Stimulated activated CD4-positive, alpha-beta T cell treated with anti-CD3 and anti-CD28 coated beads, Interleukin-4, amount 100 ng/mL, for 24 hours (primary cell): Measurements from ENCODE around the gene GAS1.

Experiments used
- DNase-seq: peaks from one replicate; pipeline ENCODE4 v3.0.0-alpha.2; 2020

The GAS1 gene, protein sequence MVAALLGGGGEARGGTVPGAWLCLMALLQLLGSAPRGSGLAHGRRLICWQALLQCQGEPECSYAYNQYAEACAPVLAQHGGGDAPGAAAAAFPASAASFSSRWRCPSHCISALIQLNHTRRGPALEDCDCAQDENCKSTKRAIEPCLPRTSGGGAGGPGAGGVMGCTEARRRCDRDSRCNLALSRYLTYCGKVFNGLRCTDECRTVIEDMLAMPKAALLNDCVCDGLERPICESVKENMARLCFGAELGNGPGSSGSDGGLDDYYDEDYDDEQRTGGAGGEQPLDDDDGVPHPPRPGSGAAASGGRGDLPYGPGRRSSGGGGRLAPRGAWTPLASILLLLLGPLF

GRCh38 chr9:86947146-86948073 is at the start of gene GAS1:
TSS of gene GAS1 (minus strand) at chr9:86947506. CDS start at chr9:86946779, 727 bp downstream.
- DNase-seq: peak; percentile 70

DNA sequence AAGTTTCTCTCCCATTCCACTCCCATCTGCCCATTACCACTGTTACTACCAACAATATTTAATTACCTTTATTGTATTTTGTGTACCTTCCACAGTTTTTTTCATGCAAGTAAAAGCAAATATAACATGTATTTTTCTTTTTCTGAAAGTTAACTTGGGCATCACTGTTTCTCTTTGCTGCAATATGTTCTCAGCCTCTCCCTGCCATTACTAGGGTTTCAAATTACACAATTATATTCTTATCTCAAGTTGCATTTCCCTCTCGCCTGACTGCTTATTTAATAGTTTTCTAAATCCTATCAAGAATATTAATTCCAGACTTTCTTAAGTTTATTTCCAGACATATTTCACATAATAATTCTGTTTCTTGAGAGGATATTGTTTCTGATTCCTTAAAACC is 46.9 kb upstream of the GAS1 start:
- DNase-seq: no peak

DNA sequence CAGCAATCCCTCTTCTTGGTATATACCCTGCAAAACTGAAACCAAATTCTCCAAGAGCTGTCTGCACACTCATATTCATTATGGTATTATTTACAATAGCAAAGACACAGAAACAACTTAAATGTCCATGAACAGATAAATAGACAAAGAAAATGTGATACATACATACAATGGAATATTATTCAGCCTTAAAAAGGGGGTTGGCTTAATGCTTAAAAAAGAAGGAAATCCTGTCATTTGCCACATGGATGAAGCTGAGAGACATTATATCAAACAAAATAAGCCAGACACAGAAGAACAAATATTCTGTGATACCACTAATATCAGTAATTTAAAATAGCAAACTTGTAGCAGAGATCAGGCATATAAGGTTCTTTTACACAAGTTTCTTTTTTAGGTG is 46.5 kb upstream of the GAS1 start:
- no peak for DNase-seq

DNA sequence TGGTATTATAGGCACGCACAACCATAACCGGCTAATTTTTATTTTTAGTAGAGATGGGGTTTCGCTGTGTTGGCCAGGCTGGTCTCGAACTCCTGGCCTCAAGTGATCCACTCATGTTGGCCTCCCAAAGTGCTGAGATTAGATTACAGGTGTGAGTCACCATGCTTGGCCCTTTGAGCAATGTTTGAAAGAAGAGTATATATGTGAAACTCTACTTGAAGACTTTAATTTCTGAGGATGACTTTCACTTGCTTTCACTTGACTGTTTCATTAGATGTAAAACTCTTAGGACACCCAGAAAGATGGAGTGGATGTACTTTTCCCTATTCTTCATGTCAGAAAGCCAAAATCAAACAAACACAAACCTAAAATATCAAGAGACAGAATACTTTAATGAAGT is 43.8 kb upstream of the GAS1 start:
- no peak for DNase-seq

DNA sequence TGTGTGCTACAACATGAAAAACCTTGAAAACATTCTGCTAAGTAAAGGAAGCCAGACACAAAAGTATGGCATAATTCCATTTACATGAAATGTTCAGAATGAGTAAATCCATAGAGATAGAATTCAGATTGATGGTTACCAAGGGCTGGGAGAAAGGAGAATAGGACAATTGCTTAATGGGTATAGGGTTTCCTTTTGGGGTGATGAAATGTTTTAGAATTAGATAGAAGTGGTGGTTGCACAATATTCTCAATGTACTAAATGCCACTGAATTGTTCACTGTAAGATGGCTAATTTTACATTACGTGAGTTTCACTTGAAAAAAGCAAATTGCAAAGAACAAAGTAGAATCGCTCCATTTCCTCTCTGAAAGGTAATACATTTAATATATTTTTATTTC is 43.0 kb upstream of the GAS1 start:
- DNase-seq: no peak

DNA sequence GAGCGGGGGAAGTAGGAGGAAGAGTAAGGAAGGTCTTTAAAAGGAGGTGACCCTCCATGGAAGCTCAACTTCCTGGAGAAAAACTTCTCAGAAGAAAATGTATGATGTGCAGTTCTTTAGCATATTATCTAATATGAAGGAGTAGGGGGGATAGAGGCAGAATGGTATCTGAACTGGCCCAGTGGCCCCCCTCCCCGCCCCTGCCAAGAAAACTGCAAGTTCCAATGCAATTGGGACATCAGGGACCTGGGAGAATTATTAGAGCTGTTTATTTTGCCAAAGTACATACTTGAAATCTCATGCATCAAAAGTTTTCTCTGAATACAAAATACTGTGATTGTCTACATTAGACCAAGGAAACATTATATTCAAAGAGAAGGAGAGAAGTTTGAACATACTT is 40.6 kb upstream of the GAS1 start:
- DNase-seq: no peak

DNA sequence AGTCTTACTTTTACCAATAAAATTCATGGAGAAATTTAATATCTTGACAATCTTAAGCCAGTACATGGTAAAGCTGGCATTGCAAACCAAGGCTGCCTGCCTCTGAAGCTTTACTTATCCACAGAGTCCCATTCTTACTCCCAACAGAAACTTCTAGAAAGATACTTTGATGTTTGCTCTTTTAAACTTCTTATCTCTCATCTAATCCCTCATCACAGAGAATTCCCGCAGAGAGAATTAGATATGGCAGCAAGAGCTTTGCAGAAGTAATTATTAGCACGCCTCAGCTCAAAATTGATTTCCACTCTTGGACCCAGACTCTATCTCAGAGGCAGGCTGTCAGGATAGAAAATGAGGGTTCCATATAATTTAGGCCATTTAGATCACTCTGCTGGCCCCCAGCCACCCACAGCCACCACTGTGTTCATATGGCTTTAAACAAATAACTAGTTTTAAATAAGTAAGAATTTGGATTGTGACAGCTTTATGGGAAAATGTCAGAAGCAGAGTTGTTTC is 37.9 kb upstream of the GAS1 start:
- no peak for DNase-seq

GRCh38 chr9:86983620-86984259 is 36.4 kb upstream of the GAS1 start:
- DNase-seq: no peak

DNA sequence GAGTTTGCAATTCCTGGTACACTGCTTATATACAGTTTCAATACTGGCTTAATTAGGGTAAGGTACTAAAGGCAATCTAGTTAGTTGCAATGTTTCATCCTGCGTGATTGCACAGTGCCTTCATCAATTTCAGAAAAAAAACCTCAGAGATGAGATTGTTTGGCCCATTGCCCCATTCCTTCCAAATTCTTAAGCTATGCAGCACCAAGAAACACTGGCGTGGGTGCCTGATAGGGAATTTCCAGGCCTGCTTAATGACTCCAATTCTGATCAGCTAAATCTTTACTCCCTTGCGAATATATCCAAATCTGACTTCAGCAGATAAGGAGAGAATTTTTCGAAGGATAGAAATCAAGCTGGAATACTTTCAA is 35.9 kb upstream of the GAS1 start:
- DNase-seq: no peak

DNA sequence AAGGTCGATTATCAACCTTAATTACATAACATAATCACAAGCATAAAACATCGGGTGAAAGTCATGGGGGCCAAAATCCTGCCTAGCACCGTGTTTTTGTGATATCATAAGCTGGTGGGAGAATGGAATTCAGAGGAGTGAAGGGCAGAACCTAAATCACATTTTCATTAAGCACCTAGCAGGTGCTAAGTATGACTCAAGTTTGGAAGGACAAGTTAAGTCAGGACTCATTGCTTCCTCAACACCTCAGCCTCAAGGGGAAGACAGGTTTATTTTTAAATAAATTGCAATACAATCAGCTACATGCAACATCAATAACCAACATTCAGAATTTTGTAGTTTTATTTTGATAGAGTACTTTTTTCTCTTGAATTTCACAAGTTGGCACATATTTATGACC is 33.5 kb upstream of the GAS1 start:
- DNase-seq: no peak

DNA sequence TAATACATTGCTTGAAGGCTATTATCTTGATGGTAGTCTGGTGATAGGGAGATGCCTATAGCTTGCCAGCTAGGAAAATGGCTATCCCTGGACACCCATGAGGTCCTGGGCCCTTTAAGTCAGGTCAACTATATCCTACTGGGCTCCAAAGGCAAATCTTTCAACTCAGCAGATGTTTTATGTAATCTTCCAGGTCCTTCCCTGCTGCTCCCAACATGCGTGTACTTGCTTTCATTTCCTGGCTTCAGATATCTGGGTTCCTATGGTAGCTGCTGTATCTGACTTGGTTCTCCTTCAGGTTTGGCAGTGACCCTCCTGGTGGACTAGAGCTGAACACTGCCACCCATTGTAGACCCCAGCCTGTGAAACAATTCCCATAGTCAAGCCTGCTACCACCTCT is 32.4 kb upstream of the GAS1 start:
- no peak for DNase-seq

DNA sequence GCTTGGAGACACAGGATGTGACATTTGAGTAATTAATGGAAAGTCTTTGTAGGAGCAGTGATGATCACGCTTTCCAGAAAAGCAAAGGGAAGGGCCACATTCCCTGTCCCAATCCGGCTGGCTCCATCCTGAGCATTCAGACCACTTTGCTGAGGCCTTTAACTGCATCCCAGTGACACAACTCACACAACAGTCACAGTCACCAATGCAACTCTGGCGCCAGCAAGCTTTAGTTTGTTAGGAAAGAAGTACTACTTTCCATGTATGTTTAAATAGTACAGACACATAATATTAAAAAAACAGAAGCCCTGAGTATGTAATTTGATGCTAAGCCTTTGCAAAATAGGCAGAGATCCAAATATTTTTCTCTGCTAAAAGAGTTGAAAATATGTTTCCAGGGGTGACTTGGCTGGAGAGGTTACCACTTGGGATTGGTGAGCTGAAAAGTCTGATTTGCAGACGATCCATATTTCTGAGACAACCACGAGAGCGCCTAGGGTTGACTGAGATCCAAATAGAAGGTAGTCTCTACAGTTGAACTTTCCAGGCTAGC is 31.7 kb upstream of the GAS1 start:
- no peak for DNase-seq

DNA sequence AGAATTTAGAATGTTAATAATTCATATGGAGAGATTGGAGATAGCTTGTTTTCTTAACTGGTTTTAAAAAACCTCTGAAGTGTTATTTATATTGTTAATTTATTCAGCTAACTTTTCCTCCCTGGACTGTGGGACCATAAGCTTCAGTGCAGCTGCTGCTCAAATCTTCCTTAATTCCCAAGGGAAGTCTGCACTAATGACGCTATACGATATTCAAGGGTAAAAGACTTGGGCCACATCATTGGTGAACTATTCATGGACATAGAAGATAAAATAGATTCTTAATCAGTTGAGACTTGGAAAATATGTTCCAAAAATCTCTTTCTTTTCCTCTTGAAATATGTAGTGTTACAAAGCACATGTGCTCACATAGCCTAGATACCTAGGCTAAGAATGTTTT is 31.1 kb upstream of the GAS1 start:
- DNase-seq: no peak

DNA sequence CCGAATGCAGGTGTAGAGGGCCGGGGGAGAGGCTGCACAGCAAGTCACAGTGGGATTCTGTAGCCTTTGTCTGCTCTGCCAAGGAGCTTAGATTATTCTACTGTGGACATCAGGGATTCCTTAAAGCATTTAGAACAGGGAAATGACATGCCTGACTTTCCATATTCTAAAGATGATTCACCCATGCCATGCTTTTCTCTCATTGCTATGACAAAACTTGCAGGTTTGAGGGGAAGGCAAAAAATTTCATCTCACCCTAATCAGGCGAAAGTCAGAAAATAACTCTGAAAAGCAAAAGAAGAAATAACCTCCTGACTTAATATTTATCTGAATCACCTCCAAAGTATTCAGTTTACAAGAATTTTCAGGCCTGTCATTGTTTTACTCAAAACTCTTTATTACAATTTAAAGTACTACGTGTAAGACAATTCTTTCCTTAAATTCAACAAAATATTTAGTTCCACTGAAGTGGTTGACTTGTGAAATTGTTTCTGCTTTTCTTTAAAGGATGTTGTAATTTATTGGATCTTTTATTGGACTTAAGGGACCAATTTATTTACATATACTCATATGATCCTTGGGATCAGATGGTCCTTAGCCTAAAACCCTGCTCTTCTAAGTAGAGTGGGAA is 30.0 kb upstream of the GAS1 start:
- no peak for DNase-seq

- no peak for DNase-seq
Observed at GRCh38 chr9:86975606-86976005, 28.3 kb upstream of the GAS1 start.

DNA sequence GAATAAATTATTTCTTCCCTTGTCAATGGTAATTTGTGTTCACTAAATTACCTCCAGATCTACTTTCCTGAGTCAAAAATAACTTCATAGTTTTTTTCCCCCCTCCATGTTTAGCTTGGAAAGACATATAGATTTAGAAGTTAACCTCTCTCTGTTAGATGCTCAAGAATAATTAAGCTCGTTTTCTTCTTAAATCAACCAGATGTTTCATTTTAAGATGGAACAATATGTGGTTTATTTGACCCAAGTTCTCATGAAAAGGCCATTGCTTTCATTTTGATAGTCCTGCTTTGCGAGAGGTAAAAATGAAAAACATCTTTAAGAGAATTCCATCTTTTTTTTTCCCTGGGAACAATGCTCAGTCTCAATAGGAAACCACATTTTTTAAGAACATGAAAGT is 27.7 kb upstream of the GAS1 start:
- DNase-seq: no peak

DNA sequence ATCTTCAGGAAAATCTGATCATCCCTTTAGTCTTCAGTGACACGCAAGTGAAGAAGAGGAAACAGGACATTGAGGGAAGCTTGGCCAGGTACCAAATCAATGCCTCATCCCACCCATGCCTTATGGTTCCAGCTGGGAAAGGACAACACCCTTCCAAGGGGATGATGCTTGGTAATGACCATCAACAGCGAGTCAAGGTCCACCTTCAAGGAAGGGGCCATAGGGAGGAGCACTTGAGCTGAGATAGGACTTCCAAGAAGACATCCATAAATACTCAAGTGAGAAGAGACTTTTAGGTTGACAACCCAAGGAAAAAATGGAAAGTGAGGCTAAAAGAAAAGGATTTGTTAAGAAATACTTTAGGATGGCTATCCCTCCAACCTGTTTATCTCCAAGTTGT is 27.1 kb upstream of the GAS1 start:
- DNase-seq: no peak

- no peak for DNase-seq
Observed at GRCh38 chr9:86971742-86972141, 24.4 kb upstream of the GAS1 start.

- no peak for DNase-seq
Observed at GRCh38 chr9:86968258-86968920, 21.1 kb upstream of the GAS1 start.

DNA sequence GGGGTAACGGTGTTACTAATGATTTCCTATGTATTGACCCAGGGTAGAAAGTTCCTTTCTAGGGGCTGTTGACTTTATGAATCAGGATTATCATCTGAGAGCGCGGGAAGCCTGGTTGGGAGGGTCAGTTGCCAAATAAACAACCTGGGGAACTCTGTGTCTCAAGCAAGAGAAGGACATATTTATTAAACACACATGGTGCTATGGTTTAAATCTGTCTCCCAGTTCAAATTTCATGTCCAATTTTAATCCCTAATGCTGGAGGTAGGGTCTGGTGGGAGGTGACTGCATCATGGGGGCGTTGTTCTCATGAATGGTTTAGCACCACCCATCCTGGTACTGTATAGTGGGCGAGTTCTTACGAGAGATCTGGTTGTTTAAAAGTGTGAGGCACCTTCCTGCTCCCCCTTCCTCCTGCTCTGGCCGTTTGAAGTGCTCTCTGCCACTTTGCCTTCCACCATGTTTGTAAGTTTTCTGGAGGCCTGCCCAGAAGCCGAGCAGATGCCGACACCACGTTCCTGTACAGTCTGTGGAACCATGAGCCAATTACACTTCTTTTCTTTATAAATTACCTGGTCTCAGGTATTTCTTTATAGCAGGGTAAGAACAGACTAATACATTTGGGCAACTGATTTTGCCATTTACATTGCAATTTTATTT is 19.7 kb upstream of the GAS1 start:
- no peak for DNase-seq

- no peak for DNase-seq
Observed at GRCh38 chr9:86965636-86966395, 18.5 kb upstream of the GAS1 start.
